ENCODE measurements around the gene APOO. TPM values are rescaled to one million over a fixed set of nuclear protein-coding genes. Genes with fewer than 3 reads are reported as not detected.

The APOO gene
- total RNA-seq, 2 donors from 2014 or later, result 47.9 to 74.2 TPM

DNA sequence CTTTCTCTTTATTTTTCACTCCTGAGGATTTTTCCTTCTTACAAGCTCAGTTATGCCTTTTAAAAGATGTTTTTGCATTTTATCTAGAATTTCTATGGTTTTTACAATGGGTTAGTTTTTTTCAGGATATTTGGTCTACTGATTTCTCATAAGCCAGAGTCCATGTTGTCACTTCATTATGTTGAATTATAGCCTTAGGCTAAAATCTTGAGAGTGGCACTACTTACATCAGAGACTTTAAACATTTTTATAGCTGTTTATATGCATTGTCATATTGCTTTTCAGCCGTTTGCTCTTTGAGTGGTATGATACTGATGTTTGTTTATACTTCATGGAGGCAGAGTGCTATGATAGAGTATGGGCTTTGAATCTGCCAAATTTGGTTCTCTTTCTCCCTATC is 36.5 kb upstream of the APOO start:
- H3K36me3 Mint-ChIP-seq (ENCODE audit: low read depth), result no peaks in the 10 kb centered on the region

DNA sequence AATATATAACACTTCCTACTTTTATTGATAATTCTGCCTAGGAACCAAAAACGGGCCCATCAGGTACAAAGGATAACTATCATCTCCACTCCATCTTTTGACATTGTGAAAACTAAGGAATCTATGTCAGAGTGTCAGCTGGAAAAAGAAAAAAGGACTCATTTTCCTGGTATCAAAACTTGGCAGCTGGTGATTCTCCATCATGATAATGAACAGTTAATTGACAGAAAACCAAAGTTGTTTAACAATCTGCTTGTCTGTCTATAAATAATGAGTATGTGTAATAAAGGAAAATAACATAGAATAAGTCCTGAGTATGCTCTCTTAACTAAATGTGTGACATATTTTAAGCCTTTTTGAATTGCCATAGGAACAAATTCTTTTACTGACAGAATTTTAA is 31.5 kb upstream of the APOO start:
- Histone ChIP-seq H3K27ac (ENCODE audit: low read depth, low read length) (no peak overlapping the region), H3K9ac (ENCODE audit: extremely low read depth, low read length, poor library complexity, severe bottlenecking) (no peak overlapping the region), H3K9me3 (ENCODE audit: control insufficient read depth, low read length) (no peaks in the 10 kb centered on the region), H3K27me3 (ENCODE audit: control insufficient read depth, insufficient read depth, low read length, poor library complexity, severe bottlenecking) (no peaks in the 10 kb centered on the region), H3K4me3 (ENCODE audit: low read length) (no peak overlapping the region), H3K4me1 (ENCODE audit: control insufficient read depth, insufficient read depth, low read length) (no peaks in the 10 kb centered on the region), H3K36me3 (ENCODE audit: control insufficient read depth, insufficient read depth, low read length) (no peaks in the 10 kb centered on the region)
- H3K36me3 Mint-ChIP-seq (ENCODE audit: low read depth), result no peaks in the 10 kb centered on the region
- no peak for DNase-seq
- H3K4me3 Mint-ChIP-seq, result no peak overlapping the region
- WGBS, 2 experiments (ENCODE audit: insufficient coverage in 1 of 2, insufficient read length in 1 of 2), result no CpG with 5 or more reads among the region's 1 CpG
- TF ChIP-seq, protein P1, sequence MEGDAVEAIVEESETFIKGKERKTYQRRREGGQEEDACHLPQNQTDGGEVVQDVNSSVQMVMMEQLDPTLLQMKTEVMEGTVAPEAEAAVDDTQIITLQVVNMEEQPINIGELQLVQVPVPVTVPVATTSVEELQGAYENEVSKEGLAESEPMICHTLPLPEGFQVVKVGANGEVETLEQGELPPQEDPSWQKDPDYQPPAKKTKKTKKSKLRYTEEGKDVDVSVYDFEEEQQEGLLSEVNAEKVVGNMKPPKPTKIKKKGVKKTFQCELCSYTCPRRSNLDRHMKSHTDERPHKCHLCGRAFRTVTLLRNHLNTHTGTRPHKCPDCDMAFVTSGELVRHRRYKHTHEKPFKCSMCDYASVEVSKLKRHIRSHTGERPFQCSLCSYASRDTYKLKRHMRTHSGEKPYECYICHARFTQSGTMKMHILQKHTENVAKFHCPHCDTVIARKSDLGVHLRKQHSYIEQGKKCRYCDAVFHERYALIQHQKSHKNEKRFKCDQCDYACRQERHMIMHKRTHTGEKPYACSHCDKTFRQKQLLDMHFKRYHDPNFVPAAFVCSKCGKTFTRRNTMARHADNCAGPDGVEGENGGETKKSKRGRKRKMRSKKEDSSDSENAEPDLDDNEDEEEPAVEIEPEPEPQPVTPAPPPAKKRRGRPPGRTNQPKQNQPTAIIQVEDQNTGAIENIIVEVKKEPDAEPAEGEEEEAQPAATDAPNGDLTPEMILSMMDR (conservative IDR thresholded peaks at IDR 0.05), result no peak
- no peaks in the 10 kb centered on the region for H3K4me1 Mint-ChIP-seq
- no peaks in the 10 kb centered on the region for H3K9me3 Mint-ChIP-seq
- H3K27me3 Mint-ChIP-seq (ENCODE audit: insufficient read depth), result no peaks in the 10 kb centered on the region
- H3K27ac Mint-ChIP-seq, result no peak overlapping the region

More for the DNA sequence above, 36.5 kb upstream of the APOO start:
- TF ChIP-seq, protein P1 (conservative IDR thresholded peaks at IDR 0.05), result no peak
- Histone ChIP-seq H3K27me3 (ENCODE audit: control insufficient read depth, insufficient read depth, low read length, poor library complexity, severe bottlenecking) (no peaks in the 10 kb centered on the region), H3K36me3 (ENCODE audit: control insufficient read depth, insufficient read depth, low read length) (no peaks in the 10 kb centered on the region), H3K27ac (ENCODE audit: low read depth, low read length) (no peak overlapping the region), H3K9ac (ENCODE audit: extremely low read depth, low read length, poor library complexity, severe bottlenecking) (no peak overlapping the region), H3K9me3 (ENCODE audit: control insufficient read depth, low read length) (no peaks in the 10 kb centered on the region), H3K4me3 (ENCODE audit: low read length) (no peak overlapping the region), H3K4me1 (ENCODE audit: control insufficient read depth, insufficient read depth, low read length) (no peaks in the 10 kb centered on the region)
- DNase-seq, result no peak
- Mint-ChIP-seq H3K27me3 (ENCODE audit: insufficient read depth) (no peaks in the 10 kb centered on the region), H3K4me3 (no peak overlapping the region), H3K4me1 (peaks cover 5% of the 10 kb centered on the region), H3K9me3 (no peaks in the 10 kb centered on the region), H3K27ac (no peak overlapping the region)
- WGBS, 2 experiments (ENCODE audit: insufficient coverage in 1 of 2, insufficient read length in 1 of 2), result no CpG with 5 or more reads among the region's 1 CpG

DNA sequence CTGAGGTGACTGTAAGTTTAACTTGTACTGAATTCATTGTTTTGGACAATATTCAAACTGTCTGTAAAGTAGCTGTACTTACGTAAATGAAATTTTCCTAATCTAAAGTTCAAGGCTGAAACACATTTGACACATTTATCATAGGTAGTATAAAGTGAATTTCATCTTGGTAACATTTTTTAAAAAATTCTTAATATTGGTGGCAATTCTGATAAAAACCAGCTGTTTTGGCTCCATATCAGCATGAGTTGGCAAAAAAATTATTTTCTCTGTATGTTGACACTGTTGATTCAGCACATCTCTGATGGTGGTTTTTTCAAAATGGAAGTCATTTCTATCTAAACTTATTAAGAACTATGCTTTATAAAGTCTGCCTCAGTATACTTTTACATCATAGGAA is 31.0 kb upstream of the APOO start:
- Mint-ChIP-seq H3K9me3 (no peaks in the 10 kb centered on the region), H3K36me3 (ENCODE audit: low read depth) (no peaks in the 10 kb centered on the region)
- TF ChIP-seq, protein P1 (conservative IDR thresholded peaks at IDR 0.05), result no peak

More for the DNA sequence above, 31.0 kb upstream of the APOO start:
- WGBS, 2 experiments (ENCODE audit: insufficient coverage in 1 of 2, insufficient read length in 1 of 2), result no CpG with 5 or more reads among the region's 1 CpG
- H3K4me3 ChIP-seq (ENCODE audit: low read length), result no peak overlapping the region
- Mint-ChIP-seq H3K27me3 (ENCODE audit: insufficient read depth) (no peaks in the 10 kb centered on the region), H3K4me1 (no peaks in the 10 kb centered on the region), H3K27ac (no peak overlapping the region), H3K4me3 (no peak overlapping the region)
- H3K9me3 ChIP-seq (ENCODE audit: control insufficient read depth, low read length), result no peaks in the 10 kb centered on the region
- H3K4me1 ChIP-seq (ENCODE audit: control insufficient read depth, insufficient read depth, low read length), result no peaks in the 10 kb centered on the region
- no peak for DNase-seq
- H3K36me3 ChIP-seq (ENCODE audit: control insufficient read depth, insufficient read depth, low read length), result no peaks in the 10 kb centered on the region
- H3K27me3 ChIP-seq (ENCODE audit: control insufficient read depth, insufficient read depth, low read length, poor library complexity, severe bottlenecking), result no peaks in the 10 kb centered on the region
- H3K27ac ChIP-seq (ENCODE audit: low read depth, low read length), result no peak overlapping the region
- no peak overlapping the region for H3K9ac ChIP-seq (ENCODE audit: extremely low read depth, low read length, poor library complexity, severe bottlenecking)

Measured in endodermal cell (in vitro differentiated cells).